Caco-2 (cell line): ENCODE results near the gene AGBL5. TPM values are rescaled to one million over a fixed set of nuclear protein-coding genes. Genes with fewer than 3 reads are reported as not detected.

ENCODE experiments used
- BruUV-seq: library from RNA; stranded (reverse); fragments of 400-500 nt; replicated peaks from 2 replicates; lab custom pipeline; 2021; lab: Mats Ljungman, UMichigan
- CTCF ChIA-PET: fragments of 300-600 bp; sonication (Branson Sonifier 250); formaldehyde crosslinking; loops from one replicate; lab custom pipeline; 2022; ENCODE audit warnings: antibody characterized with exemption; lab: Charles Lee
- POLR2A ChIA-PET: fragments of 300-600 bp; sonication (Branson Sonifier 250); formaldehyde crosslinking; loops from one replicate; lab custom pipeline; 2022; ENCODE audit warnings: antibody characterized with exemption; lab: Charles Lee
- DNase-seq, 2 experiments: peaks; one replicate each; pipeline versions ENCODE4 v3.0.0 to v3.0.0-alpha.2; 2020 to 2022
- H3K27me3 ChIP-seq: replicated peaks from 2 replicates; pipeline ENCODE4 v1.6.0; 2011; ENCODE audit warnings: low read length; ENCODE audit not compliant: control insufficient read depth, insufficient read depth
- H3K36me3 ChIP-seq: 2 replicates; pipeline ENCODE4 v1.5.1; 2011; ENCODE audit warnings: low read length; ENCODE audit not compliant: control insufficient read depth, insufficient read depth
- H3K4me1 ChIP-seq: fragments of 250-450 bp; sonication (Bioruptor Pico); 2 replicates; pipeline ENCODE4 v1.5.1; 2020; ENCODE audit warnings: mild to moderate bottlenecking
- H3K4me3 ChIP-seq: 2 replicates; pipeline ENCODE4 v1.5.1; 2011; ENCODE audit warnings: low read depth, mild to moderate bottlenecking, control low read depth, low read length
- H3K9me3 ChIP-seq: fragments of 250-450 bp; sonication (Bioruptor Pico); 2 replicates; pipeline ENCODE4 v1.5.1; 2020; ENCODE audit warnings: mild to moderate bottlenecking, moderate library complexity
- H3K27ac Mint-ChIP-seq: one replicate; pipeline ENCODE4 v1.8.0; 2022; ENCODE audit warnings: mixed read lengths; ENCODE audit not compliant: unreplicated experiment
- H3K27me3 Mint-ChIP-seq: one replicate; pipeline ENCODE4 v1.8.0; 2022; ENCODE audit warnings: mixed read lengths; ENCODE audit not compliant: insufficient read depth, unreplicated experiment
- H3K36me3 Mint-ChIP-seq: one replicate; pipeline ENCODE4 v1.8.0; 2022; ENCODE audit warnings: mild to moderate bottlenecking, mixed read lengths; ENCODE audit not compliant: insufficient read depth, unreplicated experiment
- H3K4me1 Mint-ChIP-seq: one replicate; pipeline ENCODE4 v1.8.0; 2022; ENCODE audit warnings: low read depth, mixed read lengths; ENCODE audit not compliant: unreplicated experiment
- H3K4me3 Mint-ChIP-seq: one replicate; pipeline ENCODE4 v1.8.0; 2022; ENCODE audit warnings: mild to moderate bottlenecking, moderate library complexity, mixed read lengths; ENCODE audit not compliant: unreplicated experiment
- H3K9me3 Mint-ChIP-seq: one replicate; pipeline ENCODE4 v1.8.0; 2022; ENCODE audit warnings: mixed read lengths; ENCODE audit not compliant: unreplicated experiment
- intact Hi-C: fragments of 100-400 bp; cut with micrococcal nuclease; formaldehyde crosslinking; loops from one replicate; pipeline ENCODE4 v1.10.0; 2022; ENCODE audit not compliant: unreplicated experiment
- total RNA-seq: library from RNA; stranded (reverse); gene quantifications from 2 replicates; pipeline ENCODE4 v1.2.3, GENCODE V29; 2022
- TF ChIP-seq, protein P1 (sequence below), 2 experiments: fragments of 200-600 bp in 1 of 2; IDR thresholded peaks; 1 replicate in 1 of 2; 2 replicates in 1 of 2; pipeline versions ENCODE4 v1.5.1 to v1.8.0; 2011 to 2022; ENCODE audit warnings: antibody characterized with exemption in 1 of 2, control low read depth in 1 of 2, inconsistent platforms in 1 of 2, low read depth in 1 of 2, low read length in 1 of 2, mild to moderate bottlenecking in 1 of 2, moderate library complexity in 1 of 2; ENCODE audit not compliant: insufficient read depth in 1 of 2, severe bottlenecking in 1 of 2, unreplicated experiment in 1 of 2

Gene AGBL5
- total RNA-seq, 1 experiment from 2014 or later = 34.1 TPM

DNA sequence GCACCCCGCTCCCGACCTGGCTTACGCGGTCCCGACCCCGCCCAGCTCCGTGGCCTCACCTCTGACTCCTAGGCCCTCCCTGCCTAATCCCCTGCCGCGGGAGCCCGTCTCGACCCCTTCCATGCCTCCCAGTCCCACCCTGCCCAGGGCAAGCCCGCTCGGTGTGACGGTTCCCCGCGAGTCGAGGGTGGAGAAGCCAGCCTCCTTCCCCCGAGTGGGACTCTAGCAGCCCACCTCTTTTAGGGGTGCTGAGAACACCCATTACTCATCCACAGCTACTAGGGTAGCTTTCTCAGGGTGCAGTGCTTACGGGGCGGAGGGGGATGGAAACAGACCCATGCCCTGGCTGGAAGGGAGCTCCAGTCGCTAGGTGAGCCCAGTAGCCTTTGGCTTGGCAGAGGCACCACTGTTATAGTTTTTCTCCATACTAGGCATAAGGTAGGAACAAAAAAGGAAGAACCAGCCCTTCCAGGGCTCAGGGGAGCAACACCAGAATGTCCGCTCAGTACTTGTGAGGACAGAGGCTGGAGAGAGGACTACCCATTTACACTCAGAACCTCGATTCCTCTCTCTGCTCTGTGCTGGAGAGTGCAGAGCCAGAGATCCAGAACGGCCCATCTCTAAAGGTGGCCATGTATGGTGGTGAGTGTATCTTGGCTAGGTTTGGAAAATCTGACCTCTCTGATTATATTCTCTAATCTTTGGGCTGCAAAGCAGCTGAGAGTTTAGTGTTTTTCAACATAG, 606 bp downstream of the AGBL5 start:
- TSS peak; percentile 6 for BruUV-seq
- intact Hi-C loops = loop anchor here (1.0 kb wide), 1 partner anchor 19 kb away; the partner anchor contains the start of gene OST4

DNA sequence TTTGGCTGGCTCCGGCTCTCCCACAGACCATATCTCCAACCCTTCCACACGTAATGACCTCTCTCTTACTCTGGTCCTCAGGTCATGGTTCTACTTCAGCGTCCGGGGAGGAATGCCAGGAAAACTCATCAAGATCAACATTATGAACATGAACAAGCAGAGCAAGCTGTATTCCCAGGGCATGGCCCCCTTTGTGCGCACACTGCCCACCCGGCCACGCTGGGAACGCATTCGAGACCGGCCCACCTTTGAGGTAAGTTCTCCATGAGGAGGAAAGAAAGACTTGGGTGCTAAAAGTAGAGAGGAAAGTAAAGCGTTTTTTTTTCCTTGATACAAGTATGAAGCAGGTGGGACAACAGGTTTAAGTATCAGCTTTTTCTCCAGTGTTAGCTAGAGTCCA, 1.9 kb downstream of the AGBL5 start:
- Mint-ChIP-seq H3K4me1 (peaks cover 31% of the 10 kb centered on the region), H3K27ac (no peak overlapping the region), H3K36me3 (peaks cover 52% of the 10 kb centered on the region), H3K4me3 (peak overlapping the region; percentile 51), H3K9me3 (peaks cover 9% of the 10 kb centered on the region), H3K27me3 (peaks cover 10% of the 10 kb centered on the region)
- intact Hi-C loops = no loop called here
- CTCF ChIA-PET = no interaction called here
- Histone ChIP-seq H3K9me3 (no peaks in the 10 kb centered on the region), H3K4me1 (0 out of 2 replicates have a peak, but pooled peaks cover 6% of the 10 kb centered on the region), H3K4me3 (no peak overlapping the region), H3K36me3 (no peaks in the 10 kb centered on the region), H3K27me3 (no peaks in the 10 kb centered on the region)
- POLR2A ChIA-PET = no interaction called here
- BruUV-seq = no TSS peak
- no peak for DNase-seq
- TF ChIP-seq, protein P1, sequence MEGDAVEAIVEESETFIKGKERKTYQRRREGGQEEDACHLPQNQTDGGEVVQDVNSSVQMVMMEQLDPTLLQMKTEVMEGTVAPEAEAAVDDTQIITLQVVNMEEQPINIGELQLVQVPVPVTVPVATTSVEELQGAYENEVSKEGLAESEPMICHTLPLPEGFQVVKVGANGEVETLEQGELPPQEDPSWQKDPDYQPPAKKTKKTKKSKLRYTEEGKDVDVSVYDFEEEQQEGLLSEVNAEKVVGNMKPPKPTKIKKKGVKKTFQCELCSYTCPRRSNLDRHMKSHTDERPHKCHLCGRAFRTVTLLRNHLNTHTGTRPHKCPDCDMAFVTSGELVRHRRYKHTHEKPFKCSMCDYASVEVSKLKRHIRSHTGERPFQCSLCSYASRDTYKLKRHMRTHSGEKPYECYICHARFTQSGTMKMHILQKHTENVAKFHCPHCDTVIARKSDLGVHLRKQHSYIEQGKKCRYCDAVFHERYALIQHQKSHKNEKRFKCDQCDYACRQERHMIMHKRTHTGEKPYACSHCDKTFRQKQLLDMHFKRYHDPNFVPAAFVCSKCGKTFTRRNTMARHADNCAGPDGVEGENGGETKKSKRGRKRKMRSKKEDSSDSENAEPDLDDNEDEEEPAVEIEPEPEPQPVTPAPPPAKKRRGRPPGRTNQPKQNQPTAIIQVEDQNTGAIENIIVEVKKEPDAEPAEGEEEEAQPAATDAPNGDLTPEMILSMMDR (IDR thresholded peaks at IDR 0.05; ENCODE audit: insufficient read depth in 1 of 2, low read depth in 1 of 2, low read length in 1 of 2, severe bottlenecking in 1 of 2, unreplicated experiment in 1 of 2) = no peak

More for the DNA sequence above, 606 bp downstream of the AGBL5 start:
- Histone ChIP-seq H3K4me3 (peak overlapping the region; percentile 96), H3K36me3 (no peaks in the 10 kb centered on the region), H3K4me1 (0 out of 2 replicates have a peak, but pooled peaks cover 6% of the 10 kb centered on the region), H3K9me3 (no peaks in the 10 kb centered on the region), H3K27me3 (no peaks in the 10 kb centered on the region)
- DNase-seq = peak in 1 of 2 experiments; percentile 54
- Mint-ChIP-seq H3K4me3 (peak overlapping the region; percentile 80), H3K4me1 (peaks cover 31% of the 10 kb centered on the region), H3K27me3 (peaks cover 10% of the 10 kb centered on the region), H3K27ac (peak overlapping the region; percentile 100), H3K9me3 (peaks cover 9% of the 10 kb centered on the region), H3K36me3 (peaks cover 53% of the 10 kb centered on the region)
- POLR2A ChIA-PET = interaction anchor here (0.7 to 2.5 kb wide), 5 partner anchors 11 to 106 kb away, joined by 3 to 27 read pairs (median 6); partner anchors contain the start of genes OST4 and TMEM214
- CTCF ChIA-PET = interaction anchor here (1.4 to 3.3 kb wide), 5 partner anchors 7 to 90 kb away, joined by 4 to 21 read pairs (median 10); partner anchors contain the start of genes KHK and OST4
- TF ChIP-seq, protein P1 (IDR thresholded peaks at IDR 0.05; ENCODE audit: insufficient read depth in 1 of 2, low read depth in 1 of 2, low read length in 1 of 2, severe bottlenecking in 1 of 2, unreplicated experiment in 1 of 2) = no peak

DNA sequence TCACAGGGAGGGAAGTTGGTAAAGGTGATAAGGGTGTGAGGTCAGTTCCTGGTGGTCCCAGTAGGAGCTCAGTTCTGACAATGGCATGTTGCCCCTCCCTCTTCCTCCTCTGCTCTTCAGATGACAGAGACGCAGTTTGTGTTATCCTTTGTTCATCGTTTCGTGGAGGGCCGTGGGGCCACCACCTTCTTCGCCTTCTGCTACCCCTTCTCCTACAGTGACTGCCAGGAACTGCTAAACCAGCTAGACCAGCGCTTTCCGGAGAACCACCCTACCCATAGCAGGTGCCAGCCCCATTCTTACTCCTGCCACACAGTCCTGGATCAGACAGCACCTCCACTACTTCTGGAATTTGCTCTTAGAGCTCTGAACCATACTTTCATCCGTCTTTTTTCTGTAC, 2.3 kb downstream of the AGBL5 start:
- Histone ChIP-seq H3K4me1 (0 out of 2 replicates have a peak, but pooled peaks cover 6% of the 10 kb centered on the region), H3K27me3 (no peaks in the 10 kb centered on the region), H3K9me3 (no peaks in the 10 kb centered on the region), H3K4me3 (no peak overlapping the region), H3K36me3 (no peaks in the 10 kb centered on the region)
- peaks cover 9% of the 10 kb centered on the region for H3K9me3 Mint-ChIP-seq
- peaks cover 31% of the 10 kb centered on the region for H3K4me1 Mint-ChIP-seq
- ChIA-PET CTCF (no interaction called here), POLR2A (no interaction called here)
- BruUV-seq = no TSS peak
- intact Hi-C loops = no loop called here
- DNase-seq = no peak
- H3K27me3 Mint-ChIP-seq = peaks cover 10% of the 10 kb centered on the region
- no peak overlapping the region for H3K27ac Mint-ChIP-seq
- peaks cover 51% of the 10 kb centered on the region for H3K36me3 Mint-ChIP-seq
- TF ChIP-seq, protein P1 (IDR thresholded peaks at IDR 0.05; ENCODE audit: insufficient read depth in 1 of 2, low read depth in 1 of 2, low read length in 1 of 2, severe bottlenecking in 1 of 2, unreplicated experiment in 1 of 2) = no peak
- H3K4me3 Mint-ChIP-seq = no peak overlapping the region
